Kidney epithelial cell (primary cell): ENCODE measurements around the gene PGAM4. TPM values are rescaled to one million over a fixed set of nuclear protein-coding genes. Genes with fewer than 3 reads are reported as not detected.
"Not testable (repeated sequence)": the region's sequence is repeated elsewhere in the genome, so short reads cannot be mapped to it uniquely, and the experiment has no call there.

Experiments used
- DNase-seq: peaks from one replicate; pipeline ENCODE4 v3.0.0-alpha.2; 2010; ENCODE audit warnings: low read depth
- H3K27me3 ChIP-seq: 2 replicates; pipeline ENCODE4 v1.6.0; 2011; ENCODE audit warnings: low read length; ENCODE audit not compliant: control insufficient read depth, insufficient read depth
- H3K36me3 ChIP-seq: 2 replicates; pipeline ENCODE4 v1.5.1; 2011; ENCODE audit warnings: low read length; ENCODE audit not compliant: control insufficient read depth, insufficient read depth
- H3K4me3 ChIP-seq: 2 replicates; pipeline ENCODE4 v1.5.1; 2011; ENCODE audit warnings: low read depth, mild to moderate bottlenecking, control low read depth, low read length
- total RNA-seq: library from RNA; depleted of rRNA; stranded (reverse); fragments of >200 nt; gene quantifications from 2 replicates; pipeline ENCODE4 v1.2.3, GENCODE V29; 2015
- TF ChIP-seq, protein P1 (sequence below): IDR thresholded peaks from 2 replicates; pipeline ENCODE4 v1.5.1; 2011; ENCODE audit warnings: mild to moderate bottlenecking, moderate library complexity, low read length, control low read depth, inconsistent platforms; ENCODE audit not compliant: insufficient read depth, poor library complexity, severe bottlenecking

Gene PGAM4
- total RNA-seq, 1 donor from 2014 or later = not detected

DNA sequence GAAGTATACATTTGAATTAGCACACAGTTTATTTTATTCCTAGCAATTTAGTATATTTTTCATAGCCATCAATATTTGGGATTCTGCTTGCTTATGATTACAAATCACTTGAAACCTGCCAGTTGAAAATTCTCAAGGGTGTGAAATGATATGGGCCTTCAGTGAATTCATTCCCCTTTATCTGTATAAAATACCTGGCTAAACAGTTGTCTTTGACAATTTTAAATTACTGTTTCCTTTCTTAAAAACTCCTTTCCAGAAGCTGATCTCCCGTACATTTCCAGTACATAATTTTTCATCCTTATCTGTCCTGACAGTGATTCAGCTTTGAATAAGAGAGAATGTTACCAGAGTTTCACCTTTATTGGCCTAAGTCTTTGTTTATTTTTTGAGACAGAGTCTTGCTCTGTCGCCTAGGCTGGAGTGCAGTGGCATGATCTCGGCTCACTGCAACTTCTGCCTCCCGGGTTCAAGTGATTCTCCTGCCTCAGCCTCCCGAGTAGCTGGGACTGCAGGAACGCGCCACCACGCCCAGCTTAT, 45.0 kb downstream of the PGAM4 start:
- H3K36me3 ChIP-seq = no peaks in the 10 kb centered on the region
- H3K27me3 ChIP-seq = no peaks in the 10 kb centered on the region
- TF ChIP-seq, protein P1, sequence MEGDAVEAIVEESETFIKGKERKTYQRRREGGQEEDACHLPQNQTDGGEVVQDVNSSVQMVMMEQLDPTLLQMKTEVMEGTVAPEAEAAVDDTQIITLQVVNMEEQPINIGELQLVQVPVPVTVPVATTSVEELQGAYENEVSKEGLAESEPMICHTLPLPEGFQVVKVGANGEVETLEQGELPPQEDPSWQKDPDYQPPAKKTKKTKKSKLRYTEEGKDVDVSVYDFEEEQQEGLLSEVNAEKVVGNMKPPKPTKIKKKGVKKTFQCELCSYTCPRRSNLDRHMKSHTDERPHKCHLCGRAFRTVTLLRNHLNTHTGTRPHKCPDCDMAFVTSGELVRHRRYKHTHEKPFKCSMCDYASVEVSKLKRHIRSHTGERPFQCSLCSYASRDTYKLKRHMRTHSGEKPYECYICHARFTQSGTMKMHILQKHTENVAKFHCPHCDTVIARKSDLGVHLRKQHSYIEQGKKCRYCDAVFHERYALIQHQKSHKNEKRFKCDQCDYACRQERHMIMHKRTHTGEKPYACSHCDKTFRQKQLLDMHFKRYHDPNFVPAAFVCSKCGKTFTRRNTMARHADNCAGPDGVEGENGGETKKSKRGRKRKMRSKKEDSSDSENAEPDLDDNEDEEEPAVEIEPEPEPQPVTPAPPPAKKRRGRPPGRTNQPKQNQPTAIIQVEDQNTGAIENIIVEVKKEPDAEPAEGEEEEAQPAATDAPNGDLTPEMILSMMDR = no peak
- no peak for DNase-seq
- H3K4me3 ChIP-seq = no peak overlapping the region

DNA sequence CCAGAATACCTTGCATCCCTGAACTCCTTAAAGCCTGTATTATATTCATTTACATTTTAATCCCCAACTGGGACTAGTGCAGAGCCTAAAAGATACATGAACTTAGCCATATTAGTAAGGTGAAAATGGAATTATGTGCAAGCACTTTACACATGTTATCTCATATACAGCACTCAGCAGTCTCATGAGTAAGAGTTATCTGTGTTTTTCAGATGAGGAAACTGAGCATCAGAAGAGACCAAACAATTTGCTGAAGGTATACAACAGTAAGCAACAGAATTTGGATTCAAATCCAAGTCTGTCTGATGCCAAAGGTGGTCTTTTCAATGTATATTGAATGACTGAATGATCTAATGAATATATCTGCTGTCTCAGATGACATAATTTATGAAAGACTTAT, 46.7 kb downstream of the PGAM4 start:
- Histone ChIP-seq H3K36me3 (no peaks in the 10 kb centered on the region), H3K27me3 (no peaks in the 10 kb centered on the region), H3K4me3 (no peak overlapping the region)
- no peak for DNase-seq
- TF ChIP-seq, protein P1 = no peak

DNA sequence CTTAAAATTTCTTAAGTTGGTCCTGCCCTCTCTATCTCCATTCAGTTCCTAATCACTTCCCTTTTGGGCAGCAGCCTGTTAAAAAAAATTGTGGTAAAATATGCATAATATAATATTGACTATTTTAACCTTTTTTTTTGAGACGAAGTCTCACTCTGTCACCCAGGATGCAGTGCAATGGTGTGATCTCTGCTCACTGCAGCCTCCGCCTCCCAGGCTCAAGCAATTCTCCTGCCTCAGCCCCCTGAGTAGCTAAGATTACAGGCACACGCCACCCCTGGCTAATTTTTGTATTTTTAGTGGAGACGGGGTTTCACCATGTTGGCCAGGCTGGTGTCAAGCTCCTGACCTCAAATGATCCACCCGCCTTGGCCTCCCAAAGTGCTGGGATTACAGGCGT, 50.1 kb downstream of the PGAM4 start:
- H3K4me3 ChIP-seq, H3K36me3 ChIP-seq, DNase-seq, H3K27me3 ChIP-seq: not testable (repeated sequence)

DNA sequence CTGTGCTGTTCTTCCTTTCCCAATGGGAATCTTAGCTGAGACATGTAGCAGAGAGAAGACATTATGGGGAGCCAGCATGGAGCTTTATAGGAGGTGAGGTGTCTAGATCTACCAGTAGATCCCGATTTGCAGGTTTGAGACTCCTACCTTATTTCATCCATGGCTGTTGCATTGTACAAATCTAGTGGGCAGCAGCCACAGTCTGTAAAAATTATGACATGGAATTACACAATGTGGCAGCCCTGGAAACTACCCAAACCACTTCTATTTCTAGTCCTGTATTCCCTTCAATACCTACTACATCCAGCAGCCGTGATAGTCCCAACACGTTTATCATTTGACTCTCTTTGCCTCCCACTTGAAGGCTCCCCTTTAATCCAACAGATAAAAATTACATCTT, 50.9 kb downstream of the PGAM4 start:
- no peak for DNase-seq
- H3K4me3 ChIP-seq = no peak overlapping the region
- TF ChIP-seq, protein P1 = no peak
- no peaks in the 10 kb centered on the region for H3K36me3 ChIP-seq
- no peaks in the 10 kb centered on the region for H3K27me3 ChIP-seq

Other genes starting within 250 kb of the PGAM4 start
- gene ATRX, start 183.4 kb downstream of the PGAM4 start, total RNA-seq = 44.6 and 54.8 TPM in 2 replicates
- gene MAGT1, start 74.2 kb downstream of the PGAM4 start, total RNA-seq = 49.2 and 54.7 TPM in 2 replicates
- gene COX7B, start 70.2 kb downstream of the PGAM4 start, total RNA-seq = 222 and 228 TPM in 2 replicates
- 6.6 and 8.2 TPM in 2 replicates for gene ATP7A, start 58.9 kb downstream of the PGAM4 start, total RNA-seq
- 231 and 245 TPM in 2 replicates for gene PGK1, start 134.6 kb upstream of the PGAM4 start, total RNA-seq
- 17.5 and 17.8 TPM in 2 replicates for gene TAF9B, start 170.0 kb upstream of the PGAM4 start, total RNA-seq